Heart left ventricle (tissue), 16 donors: ENCODE data around the gene FOXD4L5. TPM values are rescaled to one million over a fixed set of nuclear protein-coding genes. Genes with fewer than 3 reads are reported as not detected.
"Not testable (repeated sequence)": the region's sequence is repeated elsewhere in the genome, so short reads cannot be mapped to it uniquely, and the experiment has no call there.

Experiments
- ATAC-seq, 4 donors: fragments of 200-7000 bp; cut with Tn5 transposase; one replicate each; pipeline ENCODE4 v1.9.1; 2020 to 2022; ENCODE audit warnings: moderate library complexity in 4 of 4, mild to moderate bottlenecking in 3 of 4, moderate number of reproducible peaks in 1 of 4
- DNase-seq, 5 donors: peaks; one replicate each; pipeline ENCODE4 v3.0.0-alpha.2; 2020
- H3K27ac ChIP-seq, 12 donors: fragments of 200-600 bp; sonication (generic) in 4 of 12; one replicate each; pipeline versions ENCODE4 v1.5.0 to v1.8.0; 2016 to 2022; ENCODE audit warnings: mild to moderate bottlenecking in 2 of 12
- H3K27me3 ChIP-seq, 9 donors: fragments of 200-600 bp; sonication (generic) in 2 of 9; one replicate each; pipeline versions ENCODE4 v1.5.1 to v1.8.0; 2016 to 2022; ENCODE audit warnings: mild to moderate bottlenecking in 3 of 9
- H3K36me3 ChIP-seq, 9 donors: fragments of 200-600 bp; sonication (generic) in 2 of 9; one replicate each; pipeline versions ENCODE4 v1.5.0 to v1.8.0; 2018 to 2022; ENCODE audit warnings: mild to moderate bottlenecking in 2 of 9
- H3K4me1 ChIP-seq, 12 donors: fragments of 200-600 bp; sonication (generic) in 4 of 12; one replicate each; pipeline versions ENCODE4 v1.5.0 to v1.8.0; 2016 to 2022; ENCODE audit warnings: mild to moderate bottlenecking in 3 of 12
- H3K4me3 ChIP-seq, 12 donors: fragments of 200-600 bp; sonication (generic) in 4 of 12; one replicate each; pipeline versions ENCODE4 v1.5.0 to v1.8.0; 2017 to 2022; ENCODE audit warnings: mild to moderate bottlenecking in 9 of 12, moderate library complexity in 4 of 12
- H3K9me3 ChIP-seq, 12 donors: fragments of 200-600 bp; sonication (generic) in 4 of 12; one replicate each; pipeline versions ENCODE4 v1.5.0 to v1.8.0; 2016 to 2022; ENCODE audit warnings: mild to moderate bottlenecking in 1 of 12
- WGBS, 4 donors: extraction: QIAGEN DNeasy Blood & Tissue Kit in 2 of 4; methylation state at CpG; one replicate each; pipeline versions ENCODE4 v1.1.5 to v1.1.7; 2013 to 2018; 5-methylcytosine and 5-hydroxymethylcytosine counted together
- intact Hi-C, 10 donors: fragments of 100-400 bp; cut with DNase I; formaldehyde crosslinking; loops; one replicate each; pipeline versions ENCODE4 v1.11.1 to v1.14.2; 2022
- long read RNA-seq, 3 donors: library from polyadenylated mRNA; unstranded; transcript quantifications; one replicate each; pipeline ENCODE4 v2.0.0, GENCODE V29; 2020 to 2021
- polyA plus RNA-seq, 2 donors: library from polyadenylated mRNA; stranded (reverse); fragments of 200-250 nt; gene quantifications; one replicate each; pipeline ENCODE4 v1.2.3, GENCODE V29; 2013
- total RNA-seq, 9 donors: library from RNA; depleted of rRNA in 2 of 9; stranded (reverse); fragments of >200 nt in 2 of 9; fragmentation: NEBNext Ultra II Directional in 3 of 9; extraction: Animal tissue kit (Norgen Biotek cat#: 25700) in 3 of 9; gene quantifications; one replicate each; pipeline versions ENCODE4 v1.1.0 to v1.2.4, GENCODE V29; 2016 to 2023
- donor health status: ischemic (EF 13 %, LVEDD 7.1; RV severe dilation, severe dysfunction).
- donor health status: healthy with polysubstance abuse.
- donor health status: DM: no; HTN: yes; CAD: no.
- donor health status: DM: no; HTN: no; CAD: no.
- donor health status: ischemic (EF 25% LVEDD 6.9; RV normal size, moderate dysfunction).
- donor health status: ischemic (EF 25% LVEDD 5.7; RV mildly dilated, moderate dysfunction).
- donor health status: healthy.
- donor health status: DM: yes; HTN: yes; CAD: no.
- donor health status: ischemic (EF 35%, LVEDD 5.7; RV mildly dilated, moderate dysfunction).
- donor health status: nonischemic (EF 11% LVEDD 7.7; RV severe dilation, severe dysfunction).
- donor health status: DM: yes; HTN: yes; CAD: no.
- donor health status: PGD.
- donor health status: ischemic (EF 29% LVEDD 5.4; RV normal size, mild dysfunction).
- donor health status: nonischemic (EF 23%, LVEDD 6.1; RV moderate dilation, normal function).

FOXD4L5 gene
- total RNA-seq (under 1 TPM in 1 of 9 donors, not detected in 8; 0.07 TPM), polyA plus RNA-seq (under 1 TPM in 1 of 2 donors, not detected in 1; 0.04 TPM)
- long read RNA-seq, donor 1 = 0 reads
- long read RNA-seq, donor 2 = 0 reads
- long read RNA-seq, donor 3 = 0 reads

GRCh38 chr9:65285109-65285508 lies at the start of gene FOXD4L5:
Gene FOXD4L5, minus strand, starts transcription at chr9:65285209. Its CDS starts 832 bp downstream, at chr9:65284377.
- intact Hi-C loops, H3K36me3 ChIP-seq, H3K27ac ChIP-seq, H3K9me3 ChIP-seq, H3K27me3 ChIP-seq, ATAC-seq, H3K4me3 ChIP-seq, H3K4me1 ChIP-seq, DNase-seq: not testable (repeated sequence)
- 83 to 100% (median 93%) methylated on average over 1 of the region's 2 CpGs for WGBS, 4 donors

- H3K36me3 ChIP-seq, intact Hi-C loops, H3K4me1 ChIP-seq, ATAC-seq, H3K4me3 ChIP-seq, H3K27ac ChIP-seq, H3K9me3 ChIP-seq, H3K27me3 ChIP-seq: not testable (repeated sequence)
- DNase-seq = peak in 2 of 5 donors; percentile 0 to 18
- 21 to 23% methylated on average over 14 to 15 of the region's 33 CpGs; no CpG with 5 or more reads in 2 of the 4 donors for WGBS, 4 donors
Observed at GRCh38 chr9:65283943-65284342, 1.1 kb downstream of the FOXD4L5 start.

GRCh38 chr9:65282976-65283375 lies 2.0 kb downstream of the FOXD4L5 start:
- H3K4me1 ChIP-seq, DNase-seq, intact Hi-C loops, H3K27ac ChIP-seq, H3K36me3 ChIP-seq, ATAC-seq, H3K4me3 ChIP-seq, H3K9me3 ChIP-seq, H3K27me3 ChIP-seq: not testable (repeated sequence)
- WGBS, 4 donors = no CpG with 5 or more reads among the region's 27 CpGs
